H1 (cell line): ENCODE results near the gene IPO7.

ENCODE experiments used
- CEBPB ChIP-seq: IDR thresholded peaks from 2 replicates; pipeline ENCODE4 v1.6.1; 2012; ENCODE audit warnings: low read depth, low read length
- CTCF ChIP-seq, 3 experiments: IDR thresholded peaks; 1 replicate in 2 of 3; 2 replicates in 1 of 3; pipeline versions ENCODE4 v1.5.1 to v1.6.1; 2011; ENCODE audit warnings: low read length in 3 of 3, mild to moderate bottlenecking in 3 of 3, inconsistent platforms in 2 of 3, low read depth in 1 of 3, moderate library complexity in 1 of 3; ENCODE audit not compliant: insufficient read depth in 1 of 3; ENCODE audit errors: control extremely low read depth in 1 of 3
- HDAC2 ChIP-seq, 2 experiments: fragments of 300-600 bp in 1 of 2; sonication (generic) in 1 of 2; IDR thresholded peaks; 2 replicates each; pipeline ENCODE4 v1.6.1; 2011 to 2012; ENCODE audit warnings: low read depth in 2 of 2, low read length in 2 of 2, mild to moderate bottlenecking in 2 of 2, moderate library complexity in 2 of 2, borderline replicate concordance in 1 of 2, inconsistent platforms in 1 of 2
- TBP ChIP-seq: IDR thresholded peaks from 2 replicates; pipeline ENCODE4 v1.6.1; 2011; ENCODE audit warnings: low read depth, low read length, improper control_type of control experiment

GRCh38 chr11:9384535-9385326, at the start of gene IPO7:
- TF ChIP-seq CTCF (IDR thresholded peaks at IDR 0.05; ENCODE audit: control extremely low read depth in 1 of 3, insufficient read depth in 1 of 3, low read depth in 1 of 3, low read length in 3 of 3) (peak in 1 of 3 experiments; percentile 29; a peak in 1 of 4 replicates), HDAC2 (IDR thresholded peaks at IDR 0.05; ENCODE audit: borderline replicate concordance in 1 of 2, low read depth in 2 of 2, low read length in 2 of 2) (peak in 1 of 2 experiments; percentile 69; a peak in 1 of 4 replicates), TBP (peak; percentile 95), CEBPB (no peak)
